Dedifferentiated amniotic fluid mesenchymal stem cell (primary cell): ENCODE data around the gene MS4A10.

Source experiments
- DNase-seq: peaks from one replicate; pipeline ENCODE4 v3.0.0-alpha.2; 2016; ENCODE audit errors: extremely low spot score

Gene MS4A10

DNA sequence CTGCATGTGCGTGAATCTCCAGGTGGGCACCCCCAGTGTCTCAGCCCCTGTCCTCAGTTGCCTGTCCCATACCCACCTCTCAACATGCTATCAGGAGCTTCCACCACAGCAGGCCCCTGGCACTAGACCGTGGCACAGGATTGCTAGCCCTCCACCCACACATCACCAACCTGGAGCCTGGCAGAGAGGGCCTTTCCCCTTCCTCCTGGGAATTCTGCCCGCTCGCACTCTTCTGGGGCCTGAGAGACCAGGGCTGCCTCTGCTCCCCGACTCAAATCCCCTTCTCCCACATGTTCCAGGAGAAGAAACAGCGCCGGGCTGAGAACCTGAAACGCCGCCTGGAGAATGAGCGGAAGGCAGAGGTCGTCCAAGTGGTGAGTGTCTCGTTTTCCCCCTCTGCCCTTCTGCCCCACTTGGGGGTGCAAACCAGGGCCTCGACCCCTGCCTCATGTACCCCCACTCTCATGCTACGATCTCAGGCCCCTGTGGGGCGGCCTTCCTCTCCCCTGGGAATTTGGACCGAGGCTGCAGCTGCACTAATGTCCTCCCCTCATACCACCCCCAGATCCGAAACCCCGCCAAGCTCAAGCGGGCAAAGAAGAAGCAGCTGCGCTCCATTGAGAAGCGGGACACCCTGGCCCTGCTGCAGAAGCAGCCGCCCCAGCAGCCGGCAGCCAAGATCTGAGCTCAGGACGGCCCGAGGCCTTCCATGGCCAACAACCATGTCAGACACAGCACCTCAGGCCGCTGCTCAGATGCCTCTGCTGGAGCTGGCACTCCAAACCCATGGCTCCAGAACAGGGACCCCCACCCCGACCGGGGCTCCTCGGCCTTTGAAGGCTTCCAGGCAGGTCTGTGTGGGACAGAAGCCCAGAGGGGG lies 64.7 kb downstream of the MS4A10 start:
- DNase-seq, result no peak
